Effector CD4-positive, alpha-beta T cell (primary cell): Measurements from ENCODE around the gene C6orf163.

Experiments used
- DNase-seq: peaks from one replicate; pipeline ENCODE4 v3.0.0-alpha.2; 2020

Gene C6orf163

GRCh38 chr6:87357479-87358196, 13.0 kb downstream of the C6orf163 start:
- no peak for DNase-seq

- no peak for DNase-seq
Measured at GRCh38 chr6:87364602-87365252, 20.1 kb downstream of the C6orf163 start.

GRCh38 chr6:87366072-87366827, 21.6 kb downstream of the C6orf163 start:
- DNase-seq: no peak

- no peak for DNase-seq
Measured at GRCh38 chr6:87366899-87367298, 22.3 kb downstream of the C6orf163 start.

- DNase-seq: no peak
Measured at GRCh38 chr6:87373377-87373776, 28.8 kb downstream of the C6orf163 start.

- DNase-seq: no peak
Measured at GRCh38 chr6:87375315-87375714, 30.7 kb downstream of the C6orf163 start.

GRCh38 chr6:87376643-87377042, 32.0 kb downstream of the C6orf163 start:
- no peak for DNase-seq

GRCh38 chr6:87378947-87379346, 34.3 kb downstream of the C6orf163 start:
- DNase-seq: no peak

- DNase-seq: no peak
Measured at GRCh38 chr6:87382861-87383260, 38.2 kb downstream of the C6orf163 start.

- no peak for DNase-seq
Measured at GRCh38 chr6:87384038-87384437, 39.4 kb downstream of the C6orf163 start.

- no peak for DNase-seq
Measured at GRCh38 chr6:87384449-87384848, 39.8 kb downstream of the C6orf163 start.

GRCh38 chr6:87391334-87391733, 46.7 kb downstream of the C6orf163 start:
- DNase-seq: no peak

- DNase-seq: peak; percentile 14
Measured at GRCh38 chr6:87393026-87393622, 48.5 kb downstream of the C6orf163 start.

GRCh38 chr6:87395431-87395830, 50.8 kb downstream of the C6orf163 start:
- no peak for DNase-seq

- no peak for DNase-seq
Measured at GRCh38 chr6:87396595-87397392, 52.2 kb downstream of the C6orf163 start.

- no peak for DNase-seq
Measured at GRCh38 chr6:87397656-87398055, 53.0 kb downstream of the C6orf163 start.

- DNase-seq: no peak
Measured at GRCh38 chr6:87401832-87402231, 57.2 kb downstream of the C6orf163 start.

GRCh38 chr6:87407561-87407900, 62.9 kb downstream of the C6orf163 start:
- DNase-seq: no peak

- peak; percentile 69 for DNase-seq
Measured at GRCh38 chr6:87407901-87408720, 63.5 kb downstream of the C6orf163 start, which contains the start of gene CFAP206. Gene CFAP206 (plus strand): TSS chr6:87407972. CDS start chr6:87409840, 1,868 bp downstream.

GRCh38 chr6:87408721-87409155, 64.1 kb downstream of the C6orf163 start:
- no peak for DNase-seq
